ENCODE results near the gene ZNF550.
"Not testable (repeated sequence)": the region's sequence is repeated elsewhere in the genome, so short reads cannot be mapped to it uniquely, and the experiment has no call there.

ZNF550 gene

DNA sequence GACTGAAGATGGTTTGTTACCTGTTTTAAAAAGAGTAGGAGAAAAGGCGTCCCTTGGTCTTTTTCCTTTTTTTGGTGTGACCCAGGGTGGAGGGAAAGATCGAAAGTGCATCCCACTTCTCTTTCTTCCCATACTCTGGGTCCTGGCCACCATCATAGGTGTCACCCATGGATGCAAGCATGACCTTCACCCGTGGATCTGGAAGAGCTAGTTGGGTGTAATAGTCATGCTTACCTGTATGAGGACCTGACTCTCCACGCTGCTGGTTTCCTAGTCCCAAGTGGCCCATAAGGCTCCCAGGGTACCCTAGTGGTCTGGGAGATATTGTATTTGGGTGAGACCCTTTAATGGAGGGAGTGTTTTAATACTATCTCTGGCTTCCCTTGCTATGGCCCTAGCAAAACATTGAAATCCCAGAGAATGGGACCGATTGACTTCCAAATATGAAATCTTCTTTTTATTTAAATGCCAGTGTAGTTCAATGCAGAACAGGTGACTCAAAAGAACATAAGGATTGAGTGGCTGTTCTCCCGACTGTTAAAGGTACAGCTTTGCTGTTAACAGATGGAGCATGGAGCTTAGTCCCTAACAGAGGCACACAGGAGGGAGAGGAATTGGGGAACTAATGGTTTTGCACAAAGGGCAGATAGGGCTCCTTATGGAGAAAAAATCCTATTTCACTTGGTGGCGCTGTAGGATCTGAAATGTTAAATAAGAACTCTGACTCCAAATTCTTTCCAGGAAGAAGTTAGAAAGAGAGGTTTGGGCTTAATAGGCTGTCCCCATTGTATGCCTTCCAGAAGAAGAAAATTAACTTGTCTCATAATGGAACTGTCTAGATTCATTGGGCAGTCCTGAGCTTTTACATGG is 7.0 kb upstream of the ZNF550 start:
- no peak for ATAC-seq (replicated peaks; ENCODE audit: extremely low read depth, poor library complexity, severe bottlenecking)
- Mint-ChIP-seq H3K36me3 (ENCODE audit: insufficient read depth) (no peaks in the 10 kb centered on the region), H3K4me1 (no peaks in the 10 kb centered on the region), H3K4me3 (no peak overlapping the region), H3K27ac (ENCODE audit: low read depth) (no peak overlapping the region), H3K9me3 (peaks cover 40% of the 10 kb centered on the region), H3K27me3 (peaks cover 9% of the 10 kb centered on the region)
- DNase-seq (ENCODE audit: low spot score in 2 of 2): no peak

DNA sequence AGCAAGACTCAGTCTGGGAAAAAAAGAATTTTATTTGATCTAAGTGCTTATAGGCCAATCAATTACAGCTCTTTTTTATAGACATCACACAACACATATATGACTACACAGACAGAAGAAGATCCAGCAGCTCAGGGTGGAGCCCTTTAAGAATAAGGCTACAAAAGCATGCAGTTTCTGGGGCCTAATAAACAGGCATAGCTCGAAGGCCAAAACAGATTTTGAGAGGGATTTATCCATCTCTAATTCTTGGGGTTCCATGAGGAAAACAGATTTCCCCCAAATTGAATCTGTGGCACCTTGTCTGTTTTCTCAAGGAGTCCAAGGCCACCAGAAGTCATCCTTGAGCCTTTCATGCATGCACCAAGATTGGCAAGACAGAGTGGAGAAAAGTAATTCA is 3.9 kb upstream of the ZNF550 start:
- Mint-ChIP-seq H3K27ac (ENCODE audit: low read depth) (no peak overlapping the region), H3K4me1 (peaks cover 18% of the 10 kb centered on the region), H3K27me3 (peaks cover 9% of the 10 kb centered on the region), H3K4me3 (no peak overlapping the region), H3K36me3 (ENCODE audit: insufficient read depth) (peaks cover 5% of the 10 kb centered on the region), H3K9me3 (peaks cover 33% of the 10 kb centered on the region)
- DNase-seq (ENCODE audit: low spot score in 2 of 2) (no peak), ATAC-seq (replicated peaks; ENCODE audit: extremely low read depth, poor library complexity, severe bottlenecking) (no peak)

DNA sequence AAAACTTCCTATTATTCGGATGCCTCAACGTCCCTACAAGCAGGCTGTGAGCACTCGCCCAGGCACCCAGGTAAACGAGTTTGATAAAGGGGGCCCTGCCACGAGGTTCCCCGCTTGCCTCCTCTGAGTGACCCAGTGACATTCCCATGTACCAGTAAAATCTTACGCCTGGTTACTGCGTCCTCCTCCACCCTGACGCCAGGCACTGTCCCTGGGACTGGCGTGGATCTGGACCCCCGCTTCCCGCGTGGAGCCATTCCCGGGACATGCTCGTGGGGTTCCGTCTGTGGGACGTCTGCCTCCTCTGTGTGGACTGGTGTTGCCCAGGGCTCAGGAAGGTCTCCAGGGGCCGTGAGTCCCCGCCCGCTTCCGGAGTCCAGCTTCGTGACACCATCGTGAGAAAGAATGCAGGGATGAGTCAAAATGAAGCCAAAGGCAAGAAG is 407 bp upstream of the ZNF550 start:
- DNase-seq (ENCODE audit: low spot score in 2 of 2) (no peak), ATAC-seq (replicated peaks; ENCODE audit: extremely low read depth, poor library complexity, severe bottlenecking) (no peak)
- Mint-ChIP-seq H3K9me3 (peaks cover 11% of the 10 kb centered on the region), H3K4me3 (peak overlapping the region; percentile 95), H3K36me3 (ENCODE audit: insufficient read depth) (peaks cover 10% of the 10 kb centered on the region), H3K27ac (ENCODE audit: low read depth) (peak overlapping the region; percentile 94), H3K4me1 (peaks cover 34% of the 10 kb centered on the region), H3K27me3 (peaks cover 9% of the 10 kb centered on the region)

DNA sequence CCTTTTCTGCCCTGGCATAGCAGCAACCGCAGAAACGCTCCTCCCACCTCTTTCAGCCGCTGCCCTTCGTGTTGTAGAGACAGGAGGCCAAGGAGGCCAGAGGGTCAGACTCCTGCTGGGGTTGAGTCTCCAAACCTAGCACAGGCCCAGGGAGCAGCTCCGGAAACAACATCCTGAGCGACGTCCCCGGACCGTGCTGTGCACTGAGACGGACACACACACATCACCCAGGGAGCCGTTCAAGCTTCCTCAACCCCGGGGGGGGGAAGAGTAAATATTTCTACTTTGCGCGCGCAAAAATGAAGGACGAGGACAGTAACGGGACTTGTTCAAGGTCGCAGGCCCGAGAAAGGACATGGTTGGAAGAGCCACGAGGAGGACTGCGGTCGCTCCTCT is 657 bp downstream of the ZNF550 start:
- Mint-ChIP-seq H3K9me3 (peaks cover 10% of the 10 kb centered on the region), H3K4me1 (peaks cover 34% of the 10 kb centered on the region), H3K4me3 (peak overlapping the region; percentile 95), H3K27me3 (peaks cover 9% of the 10 kb centered on the region), H3K36me3 (ENCODE audit: insufficient read depth) (peaks cover 11% of the 10 kb centered on the region), H3K27ac (ENCODE audit: low read depth) (peak overlapping the region; percentile 94)
- ATAC-seq (replicated peaks; ENCODE audit: extremely low read depth, poor library complexity, severe bottlenecking): peak; percentile 51
- no peak for DNase-seq (ENCODE audit: low spot score in 2 of 2)

DNA sequence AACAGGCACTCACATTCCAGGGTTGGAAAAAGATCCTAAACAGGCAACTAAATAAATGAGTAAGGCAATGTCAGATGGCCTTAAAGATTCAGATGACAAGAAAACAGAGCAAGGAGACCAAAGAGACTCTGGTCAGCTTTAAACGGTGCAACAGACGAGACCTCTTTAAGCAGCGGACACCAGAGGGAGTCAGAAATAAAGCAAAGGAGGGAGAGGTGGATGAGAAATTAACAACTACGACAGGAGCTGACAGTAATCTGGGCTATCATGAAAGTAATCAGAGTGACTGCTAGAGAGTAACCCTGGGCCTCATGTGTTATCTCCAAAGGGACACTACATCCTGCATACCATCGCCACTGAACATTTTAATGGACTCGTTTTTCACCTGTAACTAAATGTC is 1.1 kb downstream of the ZNF550 start:
- DNase-seq (ENCODE audit: low spot score in 2 of 2): no peak
- H3K36me3 Mint-ChIP-seq (ENCODE audit: insufficient read depth): peaks cover 15% of the 10 kb centered on the region
- peak overlapping the region; percentile 95 for H3K4me3 Mint-ChIP-seq
- H3K27ac Mint-ChIP-seq (ENCODE audit: low read depth): peak overlapping the region; percentile 94
- peaks cover 9% of the 10 kb centered on the region for H3K27me3 Mint-ChIP-seq
- peaks cover 8% of the 10 kb centered on the region for H3K9me3 Mint-ChIP-seq
- H3K4me1 Mint-ChIP-seq: peaks cover 34% of the 10 kb centered on the region
- ATAC-seq (replicated peaks; ENCODE audit: extremely low read depth, poor library complexity, severe bottlenecking): no peak

DNA sequence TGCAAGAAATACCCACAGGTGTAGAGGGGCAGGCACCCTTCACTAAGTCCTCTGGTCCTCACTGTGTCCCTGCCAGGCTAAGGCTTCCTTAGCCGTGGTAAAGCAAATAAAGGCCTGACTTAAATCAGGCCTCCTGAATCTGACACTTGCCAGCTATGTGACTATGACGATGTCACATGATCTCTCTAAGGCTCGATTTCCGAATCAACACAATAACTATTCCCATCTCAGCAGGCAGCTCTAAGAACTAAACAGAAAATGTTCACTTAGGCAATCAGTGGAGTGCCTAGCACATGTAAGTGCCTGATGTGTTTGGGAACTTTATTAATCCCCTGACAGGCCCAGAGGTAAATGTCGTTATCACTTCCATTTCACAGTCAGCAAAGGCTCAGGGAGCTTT is 2.0 kb downstream of the ZNF550 start:
- H3K27ac Mint-ChIP-seq (ENCODE audit: low read depth): peak overlapping the region; percentile 94
- H3K36me3 Mint-ChIP-seq (ENCODE audit: insufficient read depth): peaks cover 18% of the 10 kb centered on the region
- ATAC-seq (replicated peaks; ENCODE audit: extremely low read depth, poor library complexity, severe bottlenecking) (no peak), DNase-seq (ENCODE audit: low spot score in 2 of 2) (no peak)
- H3K27me3 Mint-ChIP-seq: peaks cover 9% of the 10 kb centered on the region
- H3K4me3 Mint-ChIP-seq: peak overlapping the region; percentile 95
- peaks cover 4% of the 10 kb centered on the region for H3K9me3 Mint-ChIP-seq
- H3K4me1 Mint-ChIP-seq: peaks cover 34% of the 10 kb centered on the region

DNA sequence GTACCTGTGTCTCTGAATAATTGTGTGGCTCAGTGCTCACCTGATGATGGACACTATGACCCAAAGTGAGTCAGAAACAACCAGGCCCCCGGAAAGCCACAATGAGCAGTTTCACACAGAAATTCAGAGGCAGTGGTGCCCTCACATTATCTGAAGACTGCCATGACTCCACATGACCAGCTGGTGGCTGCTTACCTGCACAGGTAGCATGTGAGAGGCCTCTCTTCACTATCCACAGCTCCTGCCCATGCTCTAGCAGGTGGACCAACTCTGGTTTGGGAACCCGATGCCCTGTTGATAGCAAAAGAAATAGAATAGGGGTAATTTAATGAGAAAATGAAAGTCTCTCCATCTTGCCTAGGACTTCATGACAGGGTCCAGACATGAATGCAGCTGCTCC is 7.2 kb downstream of the ZNF550 start:
- DNase-seq (ENCODE audit: low spot score in 2 of 2): no peak
- no peaks in the 10 kb centered on the region for H3K27me3 Mint-ChIP-seq
- H3K4me1 Mint-ChIP-seq: peaks cover 5% of the 10 kb centered on the region
- peaks cover 32% of the 10 kb centered on the region for H3K36me3 Mint-ChIP-seq (ENCODE audit: insufficient read depth)
- no peak for ATAC-seq (replicated peaks; ENCODE audit: extremely low read depth, poor library complexity, severe bottlenecking)
- peaks cover 21% of the 10 kb centered on the region for H3K9me3 Mint-ChIP-seq
- no peak overlapping the region for H3K27ac Mint-ChIP-seq (ENCODE audit: low read depth)
- H3K4me3 Mint-ChIP-seq: no peak overlapping the region

DNA sequence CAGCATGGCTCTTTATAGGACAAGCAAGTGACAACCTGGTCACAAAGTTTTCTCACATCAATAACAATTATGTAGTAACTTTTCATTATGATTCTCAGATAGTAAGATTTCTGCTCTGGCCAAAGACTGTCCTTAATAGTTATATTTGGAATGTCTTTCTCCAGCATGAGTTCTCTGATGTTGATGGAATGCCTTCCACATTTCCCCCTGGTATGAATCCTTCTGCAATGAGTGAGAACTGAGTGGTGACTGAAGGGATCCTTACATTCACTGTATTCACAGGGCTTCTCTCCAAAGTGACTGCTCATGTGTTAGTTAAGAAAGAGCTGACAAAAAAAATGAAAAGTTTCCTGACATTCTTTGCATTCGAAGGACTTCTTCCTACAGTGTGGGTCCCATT is 13.2 kb downstream of the ZNF550 start:
- Mint-ChIP-seq H3K27ac (ENCODE audit: low read depth) (no peak overlapping the region), H3K27me3 (no peaks in the 10 kb centered on the region), H3K4me1 (no peaks in the 10 kb centered on the region), H3K36me3 (ENCODE audit: insufficient read depth) (peaks cover 17% of the 10 kb centered on the region), H3K4me3 (no peak overlapping the region), H3K9me3 (peaks cover 37% of the 10 kb centered on the region)
- DNase-seq (ENCODE audit: low spot score in 2 of 2): no peak
- no peak for ATAC-seq (replicated peaks; ENCODE audit: extremely low read depth, poor library complexity, severe bottlenecking)

DNA sequence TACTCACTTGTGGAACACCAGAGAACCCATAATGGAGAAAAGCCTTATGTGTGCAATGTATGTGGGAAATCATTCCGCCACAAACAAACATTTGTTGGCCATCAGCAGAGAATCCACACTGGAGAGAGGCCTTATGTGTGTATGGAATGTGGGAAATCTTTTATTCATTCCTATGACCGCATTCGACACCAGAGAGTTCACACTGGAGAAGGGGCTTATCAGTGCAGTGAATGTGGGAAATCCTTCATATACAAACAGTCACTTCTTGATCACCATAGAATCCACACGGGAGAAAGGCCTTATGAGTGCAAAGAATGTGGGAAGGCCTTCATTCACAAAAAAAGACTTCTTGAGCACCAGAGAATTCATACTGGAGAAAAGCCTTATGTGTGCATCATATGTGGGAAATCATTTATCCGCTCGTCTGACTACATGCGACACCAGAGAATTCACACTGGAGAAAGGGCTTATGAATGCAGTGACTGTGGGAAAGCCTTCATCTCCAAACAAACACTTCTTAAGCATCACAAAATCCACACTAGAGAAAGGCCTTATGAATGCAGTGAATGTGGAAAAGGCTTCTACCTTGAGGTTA is 21.6 kb downstream of the ZNF550 start:
- Mint-ChIP-seq H3K27me3 (no peaks in the 10 kb centered on the region), H3K27ac (ENCODE audit: low read depth) (no peak overlapping the region), H3K4me1 (peaks cover 8% of the 10 kb centered on the region), H3K9me3 (peaks cover 48% of the 10 kb centered on the region), H3K36me3 (ENCODE audit: insufficient read depth) (peaks cover 28% of the 10 kb centered on the region), H3K4me3 (no peak overlapping the region)
- no peak for DNase-seq (ENCODE audit: low spot score in 2 of 2)
- no peak for ATAC-seq (replicated peaks; ENCODE audit: extremely low read depth, poor library complexity, severe bottlenecking)

DNA sequence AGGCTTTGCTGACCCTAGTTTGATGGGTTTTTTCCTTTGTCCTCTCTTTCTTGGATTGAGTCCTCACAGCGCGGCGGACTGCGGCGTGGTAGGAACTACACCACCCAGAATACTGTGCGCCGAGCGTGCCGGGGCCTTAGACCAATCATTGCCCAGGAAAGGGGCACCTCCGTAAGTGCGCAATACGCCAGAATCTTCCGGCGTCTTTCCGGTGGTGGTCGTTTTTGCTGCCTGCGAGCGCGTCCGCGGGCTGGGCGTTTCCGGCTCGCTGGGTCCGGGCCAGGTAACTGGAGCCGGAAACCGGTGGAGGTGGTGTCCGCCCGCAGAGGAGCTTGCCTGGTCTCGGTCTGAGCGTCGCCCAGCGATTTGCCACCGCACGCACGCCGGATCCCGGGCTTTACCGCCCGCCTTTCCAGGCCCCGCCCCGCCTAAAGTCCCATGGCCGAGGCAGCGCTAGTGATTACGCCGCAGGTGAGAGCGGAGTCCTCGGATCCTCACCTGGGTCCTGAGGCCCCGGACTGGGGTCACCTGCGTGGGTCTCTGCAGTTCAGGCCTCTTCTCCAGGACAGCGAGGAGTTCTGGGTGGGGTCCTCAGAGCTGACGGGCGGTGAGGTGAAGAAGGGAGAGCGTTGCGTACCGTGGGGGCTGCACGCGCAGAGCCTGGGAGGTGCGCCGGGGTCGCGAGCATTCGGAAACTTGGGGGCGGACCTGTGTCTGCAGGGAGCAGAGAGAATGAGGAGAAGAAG is 32.4 kb downstream of the ZNF550 start, which contains the start of gene ZNF549:
Gene ZNF549 (plus strand): TSS at position 221 of the 746 bp plus-strand sequence. CDS start 218 bp downstream, at position 439.
- H3K9me3 Mint-ChIP-seq: peaks cover 27% of the 10 kb centered on the region
- peak; percentile 64 to 83 for DNase-seq (ENCODE audit: low spot score in 2 of 2)
- H3K27me3 Mint-ChIP-seq: no peaks in the 10 kb centered on the region
- peaks cover 19% of the 10 kb centered on the region for H3K36me3 Mint-ChIP-seq (ENCODE audit: insufficient read depth)
- peak; percentile 100 for ATAC-seq (replicated peaks; ENCODE audit: extremely low read depth, poor library complexity, severe bottlenecking)
- peak within 1 kb of the TSS; percentile 98 for H3K27ac Mint-ChIP-seq (ENCODE audit: low read depth)
- peak within 1 kb of the TSS; percentile 99 for H3K4me3 Mint-ChIP-seq
- H3K4me1 Mint-ChIP-seq: peaks cover 27% of the 10 kb centered on the region

DNA sequence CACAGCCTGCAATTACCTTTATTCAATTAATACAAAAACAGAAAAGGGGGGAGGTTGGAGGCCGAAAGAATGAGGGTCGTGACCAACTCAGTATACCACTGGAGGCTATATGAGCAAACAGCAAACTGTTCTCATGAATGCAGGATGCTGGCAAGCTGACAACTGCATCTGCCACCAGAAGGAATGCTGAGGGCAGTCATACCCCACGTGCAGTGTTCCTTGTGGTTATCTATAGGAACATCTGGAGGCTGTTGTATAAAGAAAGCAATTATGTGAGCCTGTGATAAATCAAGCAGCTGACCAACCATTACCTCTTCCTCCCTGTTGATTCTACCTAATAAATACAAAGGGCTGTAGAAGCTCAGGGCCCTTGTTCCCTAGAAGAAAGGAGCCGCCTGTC is 41.6 kb downstream of the ZNF550 start:
- not testable (repeated sequence) for ATAC-seq (replicated peaks; ENCODE audit: extremely low read depth, poor library complexity, severe bottlenecking); H3K36me3 Mint-ChIP-seq (ENCODE audit: insufficient read depth); H3K27me3 Mint-ChIP-seq; DNase-seq (ENCODE audit: low spot score in 2 of 2); H3K4me1 Mint-ChIP-seq; H3K27ac Mint-ChIP-seq (ENCODE audit: low read depth); H3K4me3 Mint-ChIP-seq
- H3K9me3 Mint-ChIP-seq: peaks cover 33% of the 10 kb centered on the region

DNA sequence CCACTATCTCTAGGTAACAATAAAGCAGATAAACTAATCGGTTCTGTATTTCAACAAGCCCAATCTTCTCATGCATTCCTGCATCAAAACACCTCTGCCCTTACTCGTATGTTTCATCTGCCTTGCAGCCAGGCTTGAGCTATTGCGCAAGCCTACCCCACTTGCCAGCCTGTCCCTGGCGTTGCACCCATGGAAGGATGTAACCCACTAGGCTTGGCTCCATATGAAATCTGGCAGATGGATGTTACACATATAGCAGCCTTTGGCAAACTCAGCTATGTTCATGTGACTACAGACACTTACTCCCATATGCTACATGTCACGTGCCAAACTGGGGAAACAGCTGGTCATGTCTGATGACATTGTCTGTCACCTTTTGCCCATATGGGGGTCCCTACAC is 44.4 kb downstream of the ZNF550 start:
- Mint-ChIP-seq H3K27me3 (no peaks in the 10 kb centered on the region), H3K4me1 (no peaks in the 10 kb centered on the region), H3K4me3 (no peak overlapping the region), H3K27ac (ENCODE audit: low read depth) (no peak overlapping the region), H3K9me3 (peaks cover 36% of the 10 kb centered on the region), H3K36me3 (ENCODE audit: insufficient read depth) (peaks cover 7% of the 10 kb centered on the region)
- ATAC-seq (replicated peaks; ENCODE audit: extremely low read depth, poor library complexity, severe bottlenecking) (no peak), DNase-seq (ENCODE audit: low spot score in 2 of 2) (no peak)
